IPS-20b (cell line): ENCODE measurements around the gene TCF4.

Experiments
- H3K27ac ChIP-seq: one replicate; pipeline ENCODE4 v1.5.1; 2013; ENCODE audit warnings: low read length
- H3K27me3 ChIP-seq: 2 replicates; pipeline ENCODE4 v1.6.1; 2013; ENCODE audit warnings: mild to moderate bottlenecking, low read length, inconsistent platforms; ENCODE audit not compliant: insufficient read depth
- H3K36me3 ChIP-seq: 2 replicates; pipeline ENCODE4 v1.6.1; 2013; ENCODE audit warnings: low read depth, mild to moderate bottlenecking, inconsistent platforms, low read length, moderate library complexity; ENCODE audit not compliant: insufficient read depth
- H3K4me1 ChIP-seq: 2 replicates; pipeline ENCODE4 v1.6.1; 2013; ENCODE audit warnings: mild to moderate bottlenecking, control low read depth, inconsistent platforms, low read length, moderate library complexity; ENCODE audit not compliant: insufficient read depth
- H3K4me3 ChIP-seq: 2 replicates; pipeline ENCODE4 v1.5.1; 2013; ENCODE audit warnings: mild to moderate bottlenecking, low read length, inconsistent platforms
- H3K9ac ChIP-seq: 2 replicates; pipeline ENCODE4 v1.6.1; 2013; ENCODE audit warnings: low read depth, mild to moderate bottlenecking, inconsistent platforms, low read length, moderate library complexity
- H3K9me3 ChIP-seq: 2 replicates; pipeline ENCODE4 v1.6.1; 2013; ENCODE audit warnings: mild to moderate bottlenecking, low read depth, low read length, inconsistent platforms; ENCODE audit not compliant: insufficient read depth

The TCF4 gene

DNA sequence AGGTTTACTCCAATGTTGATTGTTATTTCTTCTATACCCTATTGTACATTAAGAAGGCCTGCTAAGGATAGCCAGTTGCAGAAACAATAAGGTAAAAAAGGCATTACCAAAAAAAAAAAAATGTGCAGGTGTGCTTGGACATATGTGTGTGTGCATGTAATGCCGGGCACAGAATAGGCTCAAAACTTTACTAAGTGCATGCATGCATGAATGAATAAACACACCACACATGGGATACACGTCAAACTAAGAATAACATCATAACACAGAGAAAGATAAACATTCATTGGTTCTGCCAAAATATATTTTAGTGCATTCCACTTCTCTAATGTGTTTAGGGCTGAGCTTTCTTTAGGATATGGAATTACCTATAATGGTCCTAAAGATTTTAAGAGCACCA is 298.2 kb downstream of the TCF4 start:
- Histone ChIP-seq H3K27me3 (no peaks in the 10 kb centered on the region), H3K27ac (no peak overlapping the region), H3K4me1 (peaks cover 11% of the 10 kb centered on the region), H3K4me3 (no peak overlapping the region), H3K9me3 (no peaks in the 10 kb centered on the region), H3K9ac (no peak overlapping the region), H3K36me3 (0 out of 2 replicates have a peak, but pooled peaks cover 5% of the 10 kb centered on the region)

DNA sequence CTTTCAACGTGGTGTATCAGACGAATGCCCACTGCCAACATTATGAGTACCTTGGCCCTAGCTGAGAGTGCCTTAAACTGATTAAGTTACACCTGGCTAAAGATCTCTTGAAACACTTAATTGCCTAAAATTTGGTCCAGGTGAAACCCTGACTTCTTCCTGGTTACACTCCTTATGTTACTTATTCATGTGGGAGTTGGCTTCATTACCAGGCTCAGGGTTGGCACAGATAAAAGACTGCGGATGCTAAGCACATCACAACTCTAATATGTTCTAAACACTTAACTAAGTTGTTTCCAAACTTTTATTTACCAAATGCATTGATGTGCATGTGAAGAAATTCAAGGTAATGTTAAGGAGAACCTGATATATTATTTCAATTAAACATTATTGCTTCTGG is 298.9 kb downstream of the TCF4 start:
- H3K36me3 ChIP-seq = no peaks in the 10 kb centered on the region
- H3K27me3 ChIP-seq = no peaks in the 10 kb centered on the region
- H3K9ac ChIP-seq = no peak overlapping the region
- no peaks in the 10 kb centered on the region for H3K9me3 ChIP-seq
- H3K27ac ChIP-seq = no peak overlapping the region
- peaks cover 11% of the 10 kb centered on the region for H3K4me1 ChIP-seq
- H3K4me3 ChIP-seq = no peak overlapping the region

GRCh38 chr18:55287935-55288868 is 299.8 kb downstream of the TCF4 start:
- Histone ChIP-seq H3K9me3 (no peaks in the 10 kb centered on the region), H3K9ac (no peak overlapping the region), H3K4me1 (peaks cover 11% of the 10 kb centered on the region), H3K27ac (no peak overlapping the region), H3K4me3 (no peak overlapping the region), H3K36me3 (no peaks in the 10 kb centered on the region), H3K27me3 (no peaks in the 10 kb centered on the region)

DNA sequence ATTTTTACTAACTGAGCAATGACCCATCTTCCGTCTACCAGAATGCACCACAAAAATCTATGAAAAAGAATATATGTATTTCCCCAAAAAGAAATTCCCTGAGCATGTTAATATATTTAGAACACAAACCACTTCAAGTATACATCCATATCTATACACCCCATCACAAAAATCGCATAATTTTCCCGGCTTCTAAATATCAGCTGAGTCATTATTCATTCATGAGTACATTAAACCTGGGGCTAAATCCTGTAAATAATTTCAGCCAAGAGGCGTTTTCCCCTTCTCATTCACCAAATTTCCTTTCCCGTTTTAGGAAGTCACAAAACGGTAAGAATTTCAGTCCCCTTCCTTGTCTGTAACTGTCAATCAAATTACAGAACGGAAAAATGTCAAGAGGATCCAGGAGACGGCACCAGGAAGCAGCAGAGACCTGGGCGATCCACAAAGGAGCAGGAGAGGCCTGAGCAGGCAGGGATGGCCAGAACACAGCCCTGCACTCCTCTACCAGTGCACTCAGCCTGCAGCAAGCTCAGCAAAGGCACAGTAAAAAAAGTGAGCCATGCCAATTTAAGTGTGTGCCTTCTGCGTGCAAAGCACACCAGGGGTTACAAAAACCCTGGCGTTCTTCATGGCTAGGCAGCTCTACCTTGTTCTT is 300.7 kb downstream of the TCF4 start:
- no peak overlapping the region for H3K27ac ChIP-seq
- H3K4me3 ChIP-seq = no peak overlapping the region
- no peaks in the 10 kb centered on the region for H3K36me3 ChIP-seq

GRCh38 chr18:55286257-55286825 is 301.7 kb downstream of the TCF4 start:
- H3K9me3 ChIP-seq = no peaks in the 10 kb centered on the region
- no peak overlapping the region for H3K27ac ChIP-seq
- no peaks in the 10 kb centered on the region for H3K36me3 ChIP-seq
- no peak overlapping the region for H3K9ac ChIP-seq
- H3K4me1 ChIP-seq = peaks cover 3% of the 10 kb centered on the region
- no peaks in the 10 kb centered on the region for H3K27me3 ChIP-seq
- H3K4me3 ChIP-seq = no peak overlapping the region

More for the DNA sequence above, 300.7 kb downstream of the TCF4 start:
- no peak overlapping the region for H3K9ac ChIP-seq
- no peaks in the 10 kb centered on the region for H3K9me3 ChIP-seq
- H3K27me3 ChIP-seq = no peaks in the 10 kb centered on the region
- peaks cover 9% of the 10 kb centered on the region for H3K4me1 ChIP-seq

- Histone ChIP-seq H3K4me3 (no peak overlapping the region), H3K9ac (no peak overlapping the region), H3K9me3 (no peaks in the 10 kb centered on the region), H3K27me3 (no peaks in the 10 kb centered on the region), H3K36me3 (no peaks in the 10 kb centered on the region), H3K4me1 (peaks cover 12% of the 10 kb centered on the region; the same call in 1 of the 2 replicates), H3K27ac (no peak overlapping the region)
Measured at GRCh38 chr18:55284614-55285013, 303.4 kb downstream of the TCF4 start.

DNA sequence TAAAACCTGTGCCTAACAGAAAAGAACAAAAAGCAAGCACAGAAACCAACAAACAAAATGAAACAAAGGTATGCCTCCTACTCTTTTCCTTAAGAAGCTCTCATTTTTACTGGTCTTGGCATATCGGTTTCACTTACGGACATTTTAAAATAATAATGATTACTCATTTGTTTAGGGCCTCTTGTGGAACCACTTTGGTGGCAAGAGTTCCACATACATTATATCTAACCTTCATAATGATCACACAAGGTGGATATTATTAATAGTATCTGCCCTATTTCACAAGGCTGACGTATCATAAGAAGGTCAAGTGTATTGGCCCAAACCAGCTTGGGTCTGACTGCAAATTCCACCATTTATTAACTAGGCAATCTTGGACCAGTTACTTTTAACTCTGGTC is 304.7 kb downstream of the TCF4 start:
- Histone ChIP-seq H3K36me3 (peaks cover 4% of the 10 kb centered on the region; the same call in 1 of the 2 replicates), H3K27ac (no peak overlapping the region)

DNA sequence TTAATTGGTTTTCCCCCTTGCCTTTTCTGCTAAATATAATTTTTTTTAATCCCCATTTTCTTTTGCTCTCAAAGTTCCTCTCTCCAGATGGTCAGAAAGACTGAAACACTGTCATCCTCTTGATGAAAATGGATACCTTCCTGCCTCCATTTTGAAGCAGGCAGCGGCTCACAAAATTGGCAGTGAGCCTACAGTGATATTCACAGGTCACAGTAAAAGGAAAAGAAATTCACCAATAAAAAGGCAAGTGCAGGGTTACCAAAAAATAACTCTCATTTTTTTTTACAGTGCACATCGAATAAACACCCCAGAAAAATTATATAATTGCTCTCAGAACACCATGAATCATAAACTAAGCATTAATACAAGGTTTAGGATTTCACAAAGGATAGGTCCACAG is 307.5 kb downstream of the TCF4 start:
- Histone ChIP-seq H3K36me3 (peaks cover 16% of the 10 kb centered on the region), H3K4me1 (peaks cover 13% of the 10 kb centered on the region; the same call in 1 of the 2 replicates), H3K27ac (no peak overlapping the region), H3K9me3 (no peaks in the 10 kb centered on the region), H3K9ac (no peak overlapping the region; the same call in 1 of the 2 replicates), H3K27me3 (no peaks in the 10 kb centered on the region), H3K4me3 (no peak overlapping the region)

More for the DNA sequence above, 304.7 kb downstream of the TCF4 start:
- H3K4me1 ChIP-seq = peaks cover 12% of the 10 kb centered on the region; the same call in 1 of the 2 replicates
- H3K4me3 ChIP-seq = no peak overlapping the region
- H3K9ac ChIP-seq = no peak overlapping the region
- no peaks in the 10 kb centered on the region for H3K27me3 ChIP-seq
- H3K9me3 ChIP-seq = no peaks in the 10 kb centered on the region

GRCh38 chr18:55275039-55275901 is 312.7 kb downstream of the TCF4 start:
- no peak overlapping the region for H3K27ac ChIP-seq
- H3K4me3 ChIP-seq = no peak overlapping the region
- H3K36me3 ChIP-seq = peaks cover 57% of the 10 kb centered on the region
- H3K27me3 ChIP-seq = no peaks in the 10 kb centered on the region
- H3K4me1 ChIP-seq = peaks cover 8% of the 10 kb centered on the region; the same call in 1 of the 2 replicates
- H3K9me3 ChIP-seq = no peaks in the 10 kb centered on the region
- H3K9ac ChIP-seq = no peak overlapping the region

DNA sequence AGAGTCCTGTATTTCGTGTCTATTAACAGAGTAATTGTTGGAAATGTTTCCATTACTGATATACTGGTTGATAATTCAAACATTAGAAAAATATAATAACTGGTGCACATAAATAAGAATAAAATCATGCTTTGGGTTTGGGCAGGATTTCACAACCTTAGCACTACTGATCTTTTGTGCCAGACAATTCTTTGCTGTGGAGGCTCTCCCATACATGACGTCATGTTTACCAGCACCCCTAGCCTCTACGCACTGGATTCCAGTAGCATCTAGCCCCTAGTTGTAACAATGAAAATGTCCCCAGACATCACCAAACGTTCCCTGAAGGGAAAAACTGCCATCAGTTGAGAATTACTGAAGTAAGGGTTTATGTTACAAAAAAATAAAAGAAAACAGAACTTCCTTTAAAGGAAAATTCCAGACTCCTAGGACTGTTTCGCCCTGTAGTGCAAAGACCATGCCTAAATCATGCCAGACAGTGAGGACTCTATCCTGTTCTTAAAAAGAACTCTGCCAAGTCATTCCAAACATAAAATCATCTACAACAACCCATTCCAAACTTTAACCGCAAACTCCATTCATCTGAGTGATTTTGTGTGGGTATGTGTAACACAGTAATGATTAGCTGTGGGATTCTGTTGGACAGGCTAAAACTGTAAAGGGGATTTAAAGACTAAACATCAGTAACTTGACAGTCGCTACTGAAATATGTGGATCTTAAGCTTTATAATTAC is 315.3 kb downstream of the TCF4 start:
- no peaks in the 10 kb centered on the region for H3K27me3 ChIP-seq
- H3K27ac ChIP-seq = no peak overlapping the region
- no peak overlapping the region for H3K9ac ChIP-seq
- H3K4me3 ChIP-seq = no peak overlapping the region
- no peaks in the 10 kb centered on the region for H3K9me3 ChIP-seq
- H3K4me1 ChIP-seq = 0 out of 2 replicates have a peak, but pooled peaks cover 4% of the 10 kb centered on the region
- H3K36me3 ChIP-seq = peaks cover 75% of the 10 kb centered on the region
